ENCODE measurements around the gene NCR3LG1. TPM values are rescaled to one million over a fixed set of nuclear protein-coding genes. Genes with fewer than 3 reads are reported as not detected.

The NCR3LG1 gene
- total and polyA plus RNA-seq, 9 of the 15 experiments (the other 6 are each of a cell fraction or from before 2014, with no cell fraction given) = 4.1 to 39.8 (median 25.1) TPM

DNA sequence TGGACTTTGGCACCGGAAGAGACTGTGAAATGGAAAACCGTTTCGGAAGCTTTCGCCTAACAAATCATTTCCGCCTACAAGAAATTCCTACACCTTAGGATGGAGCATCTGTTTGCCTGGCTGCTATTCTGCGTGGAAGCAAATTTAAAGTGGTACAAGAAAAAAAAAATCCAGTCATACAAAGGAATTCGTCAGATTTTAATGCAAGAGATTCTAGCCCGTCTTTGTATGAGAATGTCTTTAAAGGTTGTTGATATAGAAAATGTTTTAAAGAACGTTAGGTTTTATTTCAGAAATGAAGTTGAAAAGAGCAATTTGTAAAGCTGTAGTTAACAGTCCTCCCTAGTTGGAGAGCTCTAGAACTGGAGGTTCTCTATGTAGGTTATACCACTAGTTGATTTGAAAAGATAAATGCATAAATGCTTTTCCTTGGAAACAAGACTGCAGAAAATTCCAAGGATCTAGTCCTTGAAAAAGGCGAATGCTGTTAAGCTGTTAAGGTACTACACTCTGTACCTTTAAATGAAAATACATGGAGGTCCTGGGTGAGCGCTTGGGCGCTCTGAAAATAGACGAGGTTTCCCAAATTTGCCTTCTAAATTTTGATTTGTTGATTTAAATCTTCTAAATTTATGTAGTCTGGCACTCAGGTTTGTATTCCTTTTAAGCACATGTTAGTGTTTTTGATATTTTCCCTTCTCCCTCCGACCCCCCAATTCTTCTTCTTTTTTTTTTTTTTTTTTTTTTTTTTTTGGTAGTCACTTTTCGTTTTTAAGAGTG is 2.4 kb downstream of the NCR3LG1 start (continued):
- TF ChIP-seq BRD9 (IDR thresholded peaks at IDR 0.05; ENCODE audit: low read depth, partially characterized antibody) = peak; percentile 71
- TF ChIP-seq, protein P1, sequence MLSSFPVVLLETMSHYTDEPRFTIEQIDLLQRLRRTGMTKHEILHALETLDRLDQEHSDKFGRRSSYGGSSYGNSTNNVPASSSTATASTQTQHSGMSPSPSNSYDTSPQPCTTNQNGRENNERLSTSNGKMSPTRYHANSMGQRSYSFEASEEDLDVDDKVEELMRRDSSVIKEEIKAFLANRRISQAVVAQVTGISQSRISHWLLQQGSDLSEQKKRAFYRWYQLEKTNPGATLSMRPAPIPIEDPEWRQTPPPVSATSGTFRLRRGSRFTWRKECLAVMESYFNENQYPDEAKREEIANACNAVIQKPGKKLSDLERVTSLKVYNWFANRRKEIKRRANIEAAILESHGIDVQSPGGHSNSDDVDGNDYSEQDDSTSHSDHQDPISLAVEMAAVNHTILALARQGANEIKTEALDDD (IDR thresholded peaks at IDR 0.05) = peak; percentile 8
- TF ChIP-seq ZFPM2 (CRISPR knock-in tag; IDR thresholded peaks at IDR 0.05) = no peak
- TF ChIP-seq KDM5B (IDR thresholded peaks at IDR 0.05; ENCODE audit: insufficient replicate concordance, low read depth, low read length) = peak; percentile 67
- TF ChIP-seq, protein P2, sequence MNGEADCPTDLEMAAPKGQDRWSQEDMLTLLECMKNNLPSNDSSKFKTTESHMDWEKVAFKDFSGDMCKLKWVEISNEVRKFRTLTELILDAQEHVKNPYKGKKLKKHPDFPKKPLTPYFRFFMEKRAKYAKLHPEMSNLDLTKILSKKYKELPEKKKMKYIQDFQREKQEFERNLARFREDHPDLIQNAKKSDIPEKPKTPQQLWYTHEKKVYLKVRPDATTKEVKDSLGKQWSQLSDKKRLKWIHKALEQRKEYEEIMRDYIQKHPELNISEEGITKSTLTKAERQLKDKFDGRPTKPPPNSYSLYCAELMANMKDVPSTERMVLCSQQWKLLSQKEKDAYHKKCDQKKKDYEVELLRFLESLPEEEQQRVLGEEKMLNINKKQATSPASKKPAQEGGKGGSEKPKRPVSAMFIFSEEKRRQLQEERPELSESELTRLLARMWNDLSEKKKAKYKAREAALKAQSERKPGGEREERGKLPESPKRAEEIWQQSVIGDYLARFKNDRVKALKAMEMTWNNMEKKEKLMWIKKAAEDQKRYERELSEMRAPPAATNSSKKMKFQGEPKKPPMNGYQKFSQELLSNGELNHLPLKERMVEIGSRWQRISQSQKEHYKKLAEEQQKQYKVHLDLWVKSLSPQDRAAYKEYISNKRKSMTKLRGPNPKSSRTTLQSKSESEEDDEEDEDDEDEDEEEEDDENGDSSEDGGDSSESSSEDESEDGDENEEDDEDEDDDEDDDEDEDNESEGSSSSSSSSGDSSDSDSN (IDR thresholded peaks at IDR 0.05; ENCODE audit: borderline replicate concordance in 1 of 2, low read depth in 2 of 2, low read length in 2 of 2) = 0 out of 4 replicates have a peak, but pooled peaks of 1 of the 2 experiments have one; percentile 45
- TF ChIP-seq, protein P3, sequence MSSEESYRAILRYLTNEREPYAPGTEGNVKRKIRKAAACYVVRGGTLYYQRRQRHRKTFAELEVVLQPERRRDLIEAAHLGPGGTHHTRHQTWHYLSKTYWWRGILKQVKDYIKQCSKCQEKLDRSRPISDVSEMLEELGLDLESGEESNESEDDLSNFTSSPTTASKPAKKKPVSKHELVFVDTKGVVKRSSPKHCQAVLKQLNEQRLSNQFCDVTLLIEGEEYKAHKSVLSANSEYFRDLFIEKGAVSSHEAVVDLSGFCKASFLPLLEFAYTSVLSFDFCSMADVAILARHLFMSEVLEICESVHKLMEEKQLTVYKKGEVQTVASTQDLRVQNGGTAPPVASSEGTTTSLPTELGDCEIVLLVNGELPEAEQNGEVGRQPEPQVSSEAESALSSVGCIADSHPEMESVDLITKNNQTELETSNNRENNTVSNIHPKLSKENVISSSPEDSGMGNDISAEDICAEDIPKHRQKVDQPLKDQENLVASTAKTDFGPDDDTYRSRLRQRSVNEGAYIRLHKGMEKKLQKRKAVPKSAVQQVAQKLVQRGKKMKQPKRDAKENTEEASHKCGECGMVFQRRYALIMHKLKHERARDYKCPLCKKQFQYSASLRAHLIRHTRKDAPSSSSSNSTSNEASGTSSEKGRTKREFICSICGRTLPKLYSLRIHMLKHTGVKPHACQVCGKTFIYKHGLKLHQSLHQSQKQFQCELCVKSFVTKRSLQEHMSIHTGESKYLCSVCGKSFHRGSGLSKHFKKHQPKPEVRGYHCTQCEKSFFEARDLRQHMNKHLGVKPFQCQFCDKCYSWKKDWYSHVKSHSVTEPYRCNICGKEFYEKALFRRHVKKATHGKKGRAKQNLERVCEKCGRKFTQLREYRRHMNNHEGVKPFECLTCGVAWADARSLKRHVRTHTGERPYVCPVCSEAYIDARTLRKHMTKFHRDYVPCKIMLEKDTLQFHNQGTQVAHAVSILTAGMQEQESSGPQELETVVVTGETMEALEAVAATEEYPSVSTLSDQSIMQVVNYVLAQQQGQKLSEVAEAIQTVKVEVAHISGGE (CRISPR knock-in tag; IDR thresholded peaks at IDR 0.05) = peak in 1 of 3 experiments; percentile 71; a peak in 1 of 6 replicates
- no peak for TF ChIP-seq HSF4 (CRISPR knock-in tag; IDR thresholded peaks at IDR 0.05; ENCODE audit: borderline replicate concordance)
- TF ChIP-seq NRF1 (conservative IDR thresholded peaks at IDR 0.05 in 1 of 2, IDR thresholded peaks at IDR 0.05 in 1 of 2) = 0 out of 4 replicates have a peak, but pooled peaks of 1 of the 2 experiments have one; percentile 6
- TF ChIP-seq GTF2E2 (tag; IDR thresholded peaks at IDR 0.05) = peak; percentile 46; the same call in 1 of the 2 replicates
- TF ChIP-seq, protein P4, sequence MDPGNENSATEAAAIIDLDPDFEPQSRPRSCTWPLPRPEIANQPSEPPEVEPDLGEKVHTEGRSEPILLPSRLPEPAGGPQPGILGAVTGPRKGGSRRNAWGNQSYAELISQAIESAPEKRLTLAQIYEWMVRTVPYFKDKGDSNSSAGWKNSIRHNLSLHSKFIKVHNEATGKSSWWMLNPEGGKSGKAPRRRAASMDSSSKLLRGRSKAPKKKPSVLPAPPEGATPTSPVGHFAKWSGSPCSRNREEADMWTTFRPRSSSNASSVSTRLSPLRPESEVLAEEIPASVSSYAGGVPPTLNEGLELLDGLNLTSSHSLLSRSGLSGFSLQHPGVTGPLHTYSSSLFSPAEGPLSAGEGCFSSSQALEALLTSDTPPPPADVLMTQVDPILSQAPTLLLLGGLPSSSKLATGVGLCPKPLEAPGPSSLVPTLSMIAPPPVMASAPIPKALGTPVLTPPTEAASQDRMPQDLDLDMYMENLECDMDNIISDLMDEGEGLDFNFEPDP (CRISPR knock-in tag; IDR thresholded peaks at IDR 0.05) = no peak
- TF ChIP-seq, protein P5, sequence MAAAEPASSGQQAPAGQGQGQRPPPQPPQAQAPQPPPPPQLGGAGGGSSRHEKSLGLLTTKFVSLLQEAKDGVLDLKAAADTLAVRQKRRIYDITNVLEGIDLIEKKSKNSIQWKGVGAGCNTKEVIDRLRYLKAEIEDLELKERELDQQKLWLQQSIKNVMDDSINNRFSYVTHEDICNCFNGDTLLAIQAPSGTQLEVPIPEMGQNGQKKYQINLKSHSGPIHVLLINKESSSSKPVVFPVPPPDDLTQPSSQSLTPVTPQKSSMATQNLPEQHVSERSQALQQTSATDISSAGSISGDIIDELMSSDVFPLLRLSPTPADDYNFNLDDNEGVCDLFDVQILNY (CRISPR knock-in tag; IDR thresholded peaks at IDR 0.05) = no peak

Measured in K562 (cell line).